ENCODE results near the gene ACSL3. TPM values are rescaled to one million over a fixed set of nuclear protein-coding genes. Genes with fewer than 3 reads are reported as not detected.
"Not testable (repeated sequence)": the region's sequence is repeated elsewhere in the genome, so short reads cannot be mapped to it uniquely, and the experiment has no call there.

ACSL3 gene
- total and polyA plus RNA-seq, 2 donors from 2014 or later: 33.6 to 58.8 TPM

GRCh38 chr2:222989431-222989830, 128.6 kb downstream of the ACSL3 start:
- intact Hi-C loops (cut with DNase I): no loop called here
- FAIRE-seq: no peak
- TF ChIP-seq, protein P1, sequence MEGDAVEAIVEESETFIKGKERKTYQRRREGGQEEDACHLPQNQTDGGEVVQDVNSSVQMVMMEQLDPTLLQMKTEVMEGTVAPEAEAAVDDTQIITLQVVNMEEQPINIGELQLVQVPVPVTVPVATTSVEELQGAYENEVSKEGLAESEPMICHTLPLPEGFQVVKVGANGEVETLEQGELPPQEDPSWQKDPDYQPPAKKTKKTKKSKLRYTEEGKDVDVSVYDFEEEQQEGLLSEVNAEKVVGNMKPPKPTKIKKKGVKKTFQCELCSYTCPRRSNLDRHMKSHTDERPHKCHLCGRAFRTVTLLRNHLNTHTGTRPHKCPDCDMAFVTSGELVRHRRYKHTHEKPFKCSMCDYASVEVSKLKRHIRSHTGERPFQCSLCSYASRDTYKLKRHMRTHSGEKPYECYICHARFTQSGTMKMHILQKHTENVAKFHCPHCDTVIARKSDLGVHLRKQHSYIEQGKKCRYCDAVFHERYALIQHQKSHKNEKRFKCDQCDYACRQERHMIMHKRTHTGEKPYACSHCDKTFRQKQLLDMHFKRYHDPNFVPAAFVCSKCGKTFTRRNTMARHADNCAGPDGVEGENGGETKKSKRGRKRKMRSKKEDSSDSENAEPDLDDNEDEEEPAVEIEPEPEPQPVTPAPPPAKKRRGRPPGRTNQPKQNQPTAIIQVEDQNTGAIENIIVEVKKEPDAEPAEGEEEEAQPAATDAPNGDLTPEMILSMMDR (IDR thresholded peaks at IDR 0.05; ENCODE audit: borderline replicate concordance, extremely low read depth, insufficient read depth): no peak

GRCh38 chr2:222990206-222990605, 129.4 kb downstream of the ACSL3 start:
- H3K36me3 ChIP-seq (ENCODE audit: control insufficient read depth in 2 of 3, insufficient read depth in 3 of 3, low read length in 3 of 3); H3K27me3 ChIP-seq (ENCODE audit: control insufficient read depth, insufficient read depth, low read length); DNase-seq; FAIRE-seq; H3K9me3 ChIP-seq (ENCODE audit: control insufficient read depth in 2 of 3, insufficient read depth in 1 of 3, low read length in 3 of 3); H3K4me3 ChIP-seq (ENCODE audit: low read length in 3 of 3); H3K4me1 ChIP-seq (ENCODE audit: control insufficient read depth in 2 of 3, insufficient read depth in 2 of 3, low read depth in 1 of 3, low read length in 3 of 3); H3K9ac ChIP-seq (ENCODE audit: low read length in 3 of 3); H3K27ac ChIP-seq (ENCODE audit: low read depth in 2 of 2, low read length in 2 of 2); intact Hi-C loops (cut with DNase I): not testable (repeated sequence)

More at GRCh38 chr2:222989431-222989830, 128.6 kb downstream of the ACSL3 start:
- Histone ChIP-seq H3K9ac (ENCODE audit: low read length in 3 of 3) (no peak overlapping the region), H3K27me3 (ENCODE audit: control insufficient read depth, insufficient read depth, low read length) (no peaks in the 10 kb centered on the region), H3K36me3 (ENCODE audit: control insufficient read depth in 2 of 3, insufficient read depth in 3 of 3, low read length in 3 of 3) (no peaks in the 10 kb centered on the region), H3K4me1 (ENCODE audit: control insufficient read depth in 2 of 3, insufficient read depth in 2 of 3, low read depth in 1 of 3, low read length in 3 of 3) (no peaks in the 10 kb centered on the region), H3K4me3 (ENCODE audit: low read length in 3 of 3) (no peak overlapping the region), H3K9me3 (ENCODE audit: control insufficient read depth in 2 of 3, insufficient read depth in 1 of 3, low read length in 3 of 3) (no peaks in the 10 kb centered on the region), H3K27ac (ENCODE audit: low read depth in 2 of 2, low read length in 2 of 2) (no peak overlapping the region)
- no peak for DNase-seq

DNA sequence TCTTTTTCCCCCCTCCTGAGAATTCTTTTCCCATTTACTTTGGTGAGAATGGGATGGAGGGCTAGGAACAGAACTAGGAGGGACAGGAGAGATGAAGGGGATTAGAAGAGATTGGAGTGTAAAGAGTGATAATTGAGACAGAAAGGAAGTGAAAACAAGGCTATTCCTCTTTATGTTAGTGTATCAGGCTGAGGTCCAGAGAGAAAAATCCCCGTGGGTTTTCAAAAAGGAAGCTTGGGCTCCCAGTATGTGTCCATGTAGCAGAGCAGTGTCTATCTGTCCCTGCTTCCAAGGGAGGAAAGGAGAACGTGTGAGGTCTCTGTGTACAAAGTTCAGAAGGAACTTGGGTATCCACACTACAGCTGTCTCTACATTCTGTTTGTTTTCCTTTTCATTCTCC, 131.3 kb downstream of the ACSL3 start:
- DNase-seq: no peak
- intact Hi-C loops (cut with DNase I): no loop called here
- Histone ChIP-seq H3K9me3 (ENCODE audit: control insufficient read depth in 2 of 3, insufficient read depth in 1 of 3, low read length in 3 of 3) (no peaks in the 10 kb centered on the region), H3K4me3 (ENCODE audit: low read length in 3 of 3) (no peak overlapping the region), H3K27ac (ENCODE audit: low read depth in 2 of 2, low read length in 2 of 2) (no peak overlapping the region), H3K36me3 (ENCODE audit: control insufficient read depth in 2 of 3, insufficient read depth in 3 of 3, low read length in 3 of 3) (no peaks in the 10 kb centered on the region), H3K9ac (ENCODE audit: low read length in 3 of 3) (no peak overlapping the region), H3K4me1 (ENCODE audit: control insufficient read depth in 2 of 3, insufficient read depth in 2 of 3, low read depth in 1 of 3, low read length in 3 of 3) (no peaks in the 10 kb centered on the region), H3K27me3 (ENCODE audit: control insufficient read depth, insufficient read depth, low read length) (no peaks in the 10 kb centered on the region)
- no peak for FAIRE-seq
- TF ChIP-seq, protein P1 (IDR thresholded peaks at IDR 0.05; ENCODE audit: borderline replicate concordance, extremely low read depth, insufficient read depth): no peak

Other genes with a start within 250 kb of the ACSL3 start
- 17.1 TPM for gene FARSB, start 204.9 kb upstream of the ACSL3 start, total RNA-seq
- gene FARSB, start 204.9 kb upstream of the ACSL3 start, polyA plus RNA-seq (ENCODE audit: insufficient read depth, low read depth, low replicate concordance): 18.2 TPM
- gene MOGAT1, start 189.4 kb upstream of the ACSL3 start, total RNA-seq: not detected
- gene MOGAT1, start 189.4 kb upstream of the ACSL3 start, polyA plus RNA-seq (ENCODE audit: insufficient read depth, low read depth, low replicate concordance): not detected
- gene KCNE4, start 191.2 kb downstream of the ACSL3 start, total RNA-seq: 4.2 TPM
- 4.0 TPM for gene KCNE4, start 191.2 kb downstream of the ACSL3 start, polyA plus RNA-seq (ENCODE audit: insufficient read depth, low read depth, low replicate concordance)